Smooth muscle cell (in vitro differentiated cells): ENCODE data around the gene ARL14EP. TPM values are rescaled to one million over a fixed set of nuclear protein-coding genes. Genes with fewer than 3 reads are reported as not detected.

ENCODE experiments used
- polyA plus RNA-seq: library from polyadenylated mRNA; unstranded; fragments of >200 nt; fragmentation: Nextera tagmentation; extraction: Ambion mirVana; gene quantifications from 2 replicates; pipeline ENCODE4 v1.2.1, GENCODE V29; 2016
- total RNA-seq: library from RNA; depleted of rRNA; stranded (reverse); fragments of >200 nt; gene quantifications from 2 replicates; pipeline ENCODE4 v1.2.3, GENCODE V29; 2014

The ARL14EP gene
- total and polyA plus RNA-seq, 2 experiments from 2014 or later: 19.7 to 20.7 TPM

Other genes with a start within 250 kb of the ARL14EP start
- not detected in 2 replicates for gene FSHB, start 92.1 kb upstream of the ARL14EP start, total RNA-seq
- gene FSHB, start 92.1 kb upstream of the ARL14EP start, polyA plus RNA-seq: not detected in 2 replicates